ENCODE data around the gene DUOX1. TPM values are rescaled to one million over a fixed set of nuclear protein-coding genes. Genes with fewer than 3 reads are reported as not detected.

The DUOX1 gene
- total and polyA plus RNA-seq, 4 donors, result under 0.01 to 7.1 (median 1.7) TPM

DNA sequence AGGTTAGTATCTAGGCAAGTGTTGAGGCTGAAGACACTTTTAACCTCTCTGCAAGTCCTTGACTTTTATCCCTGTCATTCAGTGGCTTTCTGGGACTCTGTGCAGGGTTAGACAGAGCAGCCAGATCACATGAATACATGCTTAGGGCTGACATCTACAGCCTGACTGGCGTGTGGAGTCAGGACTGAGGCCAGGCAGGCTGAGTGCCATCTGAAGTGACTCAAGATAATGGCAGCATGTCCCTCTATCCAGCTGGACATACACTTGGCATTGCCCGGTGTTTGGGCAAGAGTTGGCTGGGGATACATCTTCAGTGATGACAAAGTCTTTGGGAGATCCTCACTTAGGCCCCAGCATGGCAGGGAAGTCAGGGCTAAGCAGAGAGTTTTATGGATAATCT, 38.2 kb upstream of the DUOX1 start:
- H3K4me1 ChIP-seq (ENCODE audit: control insufficient read depth, insufficient read depth, low read length), result no peaks in the 10 kb centered on the region
- no peak overlapping the region for H3K4me3 ChIP-seq (ENCODE audit: low read depth, low read length)
- no peak for DNase-seq (ENCODE audit: low read depth in 4 of 6, low spot score in 6 of 6)
- H3K9me3 ChIP-seq (ENCODE audit: control insufficient read depth, insufficient read depth, low read length), result no peaks in the 10 kb centered on the region
- H3K27ac ChIP-seq (ENCODE audit: low read depth, low read length), result no peak overlapping the region
- WGBS (ENCODE audit: insufficient coverage), result 87% methylated on average over 2 of the region's 2 CpGs
- H3K36me3 ChIP-seq (ENCODE audit: control insufficient read depth, insufficient read depth, low read length), result no peaks in the 10 kb centered on the region
- no peaks in the 10 kb centered on the region for H3K27me3 ChIP-seq (ENCODE audit: control insufficient read depth, insufficient read depth, low read length)

- no peaks in the 10 kb centered on the region for H3K4me1 ChIP-seq (ENCODE audit: control insufficient read depth, insufficient read depth, low read length)
- no peaks in the 10 kb centered on the region for H3K36me3 ChIP-seq (ENCODE audit: control insufficient read depth, insufficient read depth, low read length)
- H3K27me3 ChIP-seq (ENCODE audit: control insufficient read depth, insufficient read depth, low read length), result no peaks in the 10 kb centered on the region
- no peaks in the 10 kb centered on the region for H3K9me3 ChIP-seq (ENCODE audit: control insufficient read depth, insufficient read depth, low read length)
- 92% methylated on average over 3 of the region's 4 CpGs for WGBS (ENCODE audit: insufficient coverage)
- H3K27ac ChIP-seq (ENCODE audit: low read depth, low read length), result no peak overlapping the region
- DNase-seq (ENCODE audit: low read depth in 4 of 6, low spot score in 6 of 6), result no peak
- no peak overlapping the region for H3K4me3 ChIP-seq (ENCODE audit: low read depth, low read length)
Measured at GRCh38 chr15:45093013-45093412, 36.8 kb upstream of the DUOX1 start.

DNA sequence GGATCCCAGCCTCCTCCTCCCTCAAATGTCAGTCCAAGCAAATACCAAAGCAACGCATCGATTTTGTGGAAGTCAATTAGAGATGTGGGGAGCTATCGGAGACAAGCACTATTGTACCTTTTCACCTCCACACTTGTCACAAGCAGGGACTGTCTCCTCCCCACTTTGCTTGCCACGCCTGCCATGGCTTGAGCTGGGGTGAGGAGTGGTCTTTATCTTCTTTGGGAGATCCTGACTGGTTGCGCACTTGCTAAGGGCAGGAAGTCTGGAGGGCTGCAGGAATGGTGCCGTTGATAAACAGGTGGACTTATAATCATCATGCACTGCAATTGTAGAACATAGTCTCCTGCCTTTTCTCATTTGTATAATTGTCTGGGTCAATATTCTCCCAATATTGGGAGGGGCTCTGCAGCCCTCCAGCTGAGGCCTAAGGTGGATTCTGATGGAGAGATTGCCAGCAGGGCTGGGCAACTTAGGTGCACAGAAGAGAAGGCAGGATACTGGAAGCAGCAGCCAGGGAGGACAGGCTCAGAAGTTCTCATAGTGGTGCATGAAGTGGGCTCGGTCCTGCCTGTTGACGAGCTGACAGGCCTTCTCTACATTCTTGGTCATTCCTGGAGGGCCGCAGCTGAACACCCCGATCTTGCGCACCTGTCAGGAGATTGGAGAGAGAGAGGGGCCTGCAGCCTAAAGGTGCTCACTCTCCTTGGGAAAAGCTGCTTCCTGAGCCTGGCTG, 36.0 kb upstream of the DUOX1 start:
- H3K36me3 ChIP-seq (ENCODE audit: control insufficient read depth, insufficient read depth, low read length), result no peaks in the 10 kb centered on the region
- H3K4me1 ChIP-seq (ENCODE audit: control insufficient read depth, insufficient read depth, low read length), result no peaks in the 10 kb centered on the region
- H3K9me3 ChIP-seq (ENCODE audit: control insufficient read depth, insufficient read depth, low read length), result no peaks in the 10 kb centered on the region
- no peak for DNase-seq (ENCODE audit: low read depth in 4 of 6, low spot score in 6 of 6)
- H3K27ac ChIP-seq (ENCODE audit: low read depth, low read length), result no peak overlapping the region
- peaks cover 2% of the 10 kb centered on the region for H3K27me3 ChIP-seq (ENCODE audit: control insufficient read depth, insufficient read depth, low read length)
- 92% methylated on average over 5 of the region's 11 CpGs for WGBS (ENCODE audit: insufficient coverage)
- no peak overlapping the region for H3K4me3 ChIP-seq (ENCODE audit: low read depth, low read length)

- no peak overlapping the region for H3K27ac ChIP-seq (ENCODE audit: low read depth, low read length)
- peaks cover 2% of the 10 kb centered on the region for H3K27me3 ChIP-seq (ENCODE audit: control insufficient read depth, insufficient read depth, low read length)
- DNase-seq (ENCODE audit: low read depth in 4 of 6, low spot score in 6 of 6), result no peak
Measured at GRCh38 chr15:45094358-45094730, 35.5 kb upstream of the DUOX1 start.

GRCh38 chr15:45095661-45096060, 34.1 kb upstream of the DUOX1 start:
- no peak for DNase-seq (ENCODE audit: low read depth in 4 of 6, low spot score in 6 of 6)
- WGBS (ENCODE audit: insufficient coverage), result 92% methylated on average over 11 of the region's 11 CpGs
- H3K27ac ChIP-seq (ENCODE audit: low read depth, low read length), result no peak overlapping the region
- H3K9me3 ChIP-seq (ENCODE audit: control insufficient read depth, insufficient read depth, low read length), result no peaks in the 10 kb centered on the region
- H3K36me3 ChIP-seq (ENCODE audit: control insufficient read depth, insufficient read depth, low read length), result no peaks in the 10 kb centered on the region
- H3K27me3 ChIP-seq (ENCODE audit: control insufficient read depth, insufficient read depth, low read length), result peaks cover 2% of the 10 kb centered on the region
- no peak overlapping the region for H3K4me3 ChIP-seq (ENCODE audit: low read depth, low read length)
- no peaks in the 10 kb centered on the region for H3K4me1 ChIP-seq (ENCODE audit: control insufficient read depth, insufficient read depth, low read length)

More at GRCh38 chr15:45094358-45094730, 35.5 kb upstream of the DUOX1 start:
- Histone ChIP-seq H3K4me1 (ENCODE audit: control insufficient read depth, insufficient read depth, low read length) (no peaks in the 10 kb centered on the region), H3K9me3 (ENCODE audit: control insufficient read depth, insufficient read depth, low read length) (no peaks in the 10 kb centered on the region), H3K36me3 (ENCODE audit: control insufficient read depth, insufficient read depth, low read length) (no peaks in the 10 kb centered on the region), H3K4me3 (ENCODE audit: low read depth, low read length) (no peak overlapping the region)
- WGBS (ENCODE audit: insufficient coverage), result 83% methylated on average over 9 of the region's 9 CpGs

GRCh38 chr15:45097466-45097865, 32.3 kb upstream of the DUOX1 start:
- 98% methylated on average over 5 of the region's 7 CpGs for WGBS (ENCODE audit: insufficient coverage)
- peaks cover 2% of the 10 kb centered on the region for H3K27me3 ChIP-seq (ENCODE audit: control insufficient read depth, insufficient read depth, low read length)
- no peak overlapping the region for H3K27ac ChIP-seq (ENCODE audit: low read depth, low read length)
- H3K4me3 ChIP-seq (ENCODE audit: low read depth, low read length), result no peak overlapping the region
- no peaks in the 10 kb centered on the region for H3K4me1 ChIP-seq (ENCODE audit: control insufficient read depth, insufficient read depth, low read length)
- DNase-seq (ENCODE audit: low read depth in 4 of 6, low spot score in 6 of 6), result no peak
- no peaks in the 10 kb centered on the region for H3K36me3 ChIP-seq (ENCODE audit: control insufficient read depth, insufficient read depth, low read length)
- H3K9me3 ChIP-seq (ENCODE audit: control insufficient read depth, insufficient read depth, low read length), result no peaks in the 10 kb centered on the region

DNA sequence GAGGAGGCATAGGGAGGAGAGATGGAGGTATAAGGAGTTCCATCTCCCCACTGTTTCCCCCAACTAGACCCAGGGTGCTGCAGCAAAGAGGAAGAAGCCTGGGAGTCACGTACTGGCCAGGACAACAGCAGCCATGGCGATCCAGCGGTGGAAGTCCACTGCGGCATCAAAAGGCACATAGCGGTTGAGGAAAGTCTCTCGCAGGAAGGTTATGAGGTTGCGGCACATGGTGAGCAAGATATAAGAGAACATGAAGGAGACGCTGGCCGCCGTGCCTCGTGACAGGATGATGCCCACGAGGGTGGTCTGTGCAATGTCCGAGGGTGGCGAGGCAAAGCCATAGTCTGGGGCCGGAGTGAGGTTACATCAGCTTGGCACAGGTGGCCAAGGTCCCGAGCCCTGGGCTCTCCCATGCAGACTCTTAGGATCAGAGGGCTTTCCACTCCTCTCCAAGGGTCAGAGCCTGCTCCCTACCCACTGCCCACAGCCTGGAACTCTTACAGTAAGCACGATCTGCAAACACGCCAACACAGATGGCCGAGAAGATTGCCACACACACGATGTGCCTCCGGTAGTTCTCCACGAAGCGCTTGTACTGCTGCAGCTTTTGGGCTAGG, 30.1 kb upstream of the DUOX1 start:
- Histone ChIP-seq H3K4me3 (ENCODE audit: low read depth, low read length) (no peak overlapping the region), H3K36me3 (ENCODE audit: control insufficient read depth, insufficient read depth, low read length) (no peaks in the 10 kb centered on the region), H3K27ac (ENCODE audit: low read depth, low read length) (no peak overlapping the region), H3K4me1 (ENCODE audit: control insufficient read depth, insufficient read depth, low read length) (no peaks in the 10 kb centered on the region), H3K9me3 (ENCODE audit: control insufficient read depth, insufficient read depth, low read length) (no peaks in the 10 kb centered on the region), H3K27me3 (ENCODE audit: control insufficient read depth, insufficient read depth, low read length) (peaks cover 2% of the 10 kb centered on the region)
- DNase-seq (ENCODE audit: low read depth in 4 of 6, low spot score in 6 of 6), result no peak
- 87% methylated on average over 21 of the region's 23 CpGs for WGBS (ENCODE audit: insufficient coverage)

DNA sequence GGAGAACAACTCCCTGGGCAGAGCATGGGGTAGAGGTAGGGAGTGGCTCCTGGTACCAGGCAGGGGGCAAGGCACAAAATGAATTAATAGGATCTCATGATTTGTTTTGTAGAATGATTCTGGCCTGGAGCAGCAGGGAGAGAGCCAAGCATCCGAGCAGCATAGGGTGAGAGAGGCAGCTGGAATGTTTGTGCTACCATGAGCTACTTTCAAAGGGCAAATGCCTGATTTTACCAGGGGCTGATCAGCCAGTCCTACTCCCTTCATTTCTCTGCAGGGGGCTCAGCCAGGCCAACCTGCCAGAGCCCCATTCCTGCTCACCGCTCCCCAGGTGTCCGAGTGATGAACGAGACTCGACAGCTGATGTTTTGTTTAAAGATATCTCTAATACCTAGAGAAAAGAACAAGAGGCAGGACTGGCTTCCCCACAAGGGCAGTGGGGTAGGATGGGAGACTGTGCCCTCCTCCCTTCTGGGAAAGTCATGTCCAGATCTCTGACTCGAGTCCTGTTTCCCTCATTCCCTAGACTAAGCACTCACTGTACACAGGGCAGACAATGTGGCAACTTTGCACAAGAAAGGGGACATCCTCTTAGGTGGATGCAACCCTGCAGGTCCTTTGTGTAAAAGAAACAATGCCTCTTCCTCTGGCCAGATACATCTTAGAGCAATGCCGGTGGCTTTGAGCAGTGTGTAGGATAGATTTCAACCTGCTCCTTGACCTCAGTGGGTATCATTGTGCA, 28.7 kb upstream of the DUOX1 start:
- no peak for DNase-seq (ENCODE audit: low read depth in 4 of 6, low spot score in 6 of 6)
- WGBS (ENCODE audit: insufficient coverage), result 6% methylated on average over 2 of the region's 7 CpGs

GRCh38 chr15:45101749-45102148, 28.0 kb upstream of the DUOX1 start:
- Histone ChIP-seq H3K36me3 (ENCODE audit: control insufficient read depth, insufficient read depth, low read length) (no peaks in the 10 kb centered on the region), H3K4me3 (ENCODE audit: low read depth, low read length) (no peak overlapping the region), H3K27me3 (ENCODE audit: control insufficient read depth, insufficient read depth, low read length) (peaks cover 2% of the 10 kb centered on the region), H3K4me1 (ENCODE audit: control insufficient read depth, insufficient read depth, low read length) (no peaks in the 10 kb centered on the region), H3K27ac (ENCODE audit: low read depth, low read length) (no peak overlapping the region), H3K9me3 (ENCODE audit: control insufficient read depth, insufficient read depth, low read length) (no peaks in the 10 kb centered on the region)
- no peak for DNase-seq (ENCODE audit: low read depth in 4 of 6, low spot score in 6 of 6)
- 87% methylated on average over 12 of the region's 12 CpGs for WGBS (ENCODE audit: insufficient coverage)

More for the DNA sequence above, 28.7 kb upstream of the DUOX1 start:
- Histone ChIP-seq H3K9me3 (ENCODE audit: control insufficient read depth, insufficient read depth, low read length) (no peaks in the 10 kb centered on the region), H3K36me3 (ENCODE audit: control insufficient read depth, insufficient read depth, low read length) (no peaks in the 10 kb centered on the region), H3K4me3 (ENCODE audit: low read depth, low read length) (no peak overlapping the region), H3K4me1 (ENCODE audit: control insufficient read depth, insufficient read depth, low read length) (no peaks in the 10 kb centered on the region), H3K27ac (ENCODE audit: low read depth, low read length) (no peak overlapping the region), H3K27me3 (ENCODE audit: control insufficient read depth, insufficient read depth, low read length) (peaks cover 2% of the 10 kb centered on the region)
